Activated naive CD4-positive, alpha-beta T cell treated with Interleukin-2 at 50 U/mL for 16 hours (primary cell): ENCODE results near the gene MPG.
"Not testable (repeated sequence)": the region's sequence is repeated elsewhere in the genome, so short reads cannot be mapped to it uniquely, and the experiment has no call there.

Experiments
- DNase-seq: peaks from one replicate; pipeline ENCODE4 v3.0.0-alpha.2; 2020

MPG gene

DNA sequence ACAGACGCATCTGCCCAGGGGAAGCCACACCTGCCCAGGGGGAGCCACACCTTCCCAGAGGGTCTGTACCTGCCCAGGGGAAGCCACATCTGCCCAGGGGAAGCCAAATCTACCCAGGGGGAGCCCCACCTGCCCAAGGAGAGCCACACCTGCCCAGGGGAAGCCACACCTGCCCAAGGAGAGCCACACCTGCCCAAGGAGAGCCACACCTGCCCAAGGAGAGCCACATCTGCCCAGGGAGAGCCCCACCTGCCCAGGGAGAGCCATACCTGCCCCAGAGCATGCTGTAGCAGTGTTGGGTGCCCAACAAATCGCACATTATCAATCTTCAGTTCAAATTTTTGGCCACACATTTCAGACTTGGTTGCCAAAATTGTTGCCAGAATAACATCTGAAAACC is 40.8 kb downstream of the MPG start:
- no peak for DNase-seq

- DNase-seq: no peak
Measured at GRCh38 chr16:119295-119694, 41.3 kb downstream of the MPG start.

- DNase-seq: no peak
Measured at GRCh38 chr16:119835-120491, 41.9 kb downstream of the MPG start.

DNA sequence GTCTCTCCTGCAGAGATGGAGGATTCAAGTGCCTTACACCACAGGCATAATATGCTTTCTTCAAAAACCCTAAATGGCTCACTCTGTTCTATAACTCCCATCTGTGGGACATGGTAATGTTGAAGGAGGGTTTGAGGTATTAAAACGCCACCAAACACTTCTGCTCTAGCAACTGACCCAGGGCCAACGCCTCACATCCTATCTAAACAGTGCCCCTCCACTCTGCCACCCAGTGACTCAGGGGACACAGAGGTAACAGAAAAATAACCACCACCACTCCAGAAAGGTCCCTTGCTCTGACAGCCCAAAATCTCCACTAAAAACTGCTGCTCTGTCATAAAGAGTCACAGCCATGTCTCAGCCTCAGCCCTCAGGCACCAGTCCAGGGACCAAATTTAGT is 42.7 kb downstream of the MPG start:
- no peak for DNase-seq

DNA sequence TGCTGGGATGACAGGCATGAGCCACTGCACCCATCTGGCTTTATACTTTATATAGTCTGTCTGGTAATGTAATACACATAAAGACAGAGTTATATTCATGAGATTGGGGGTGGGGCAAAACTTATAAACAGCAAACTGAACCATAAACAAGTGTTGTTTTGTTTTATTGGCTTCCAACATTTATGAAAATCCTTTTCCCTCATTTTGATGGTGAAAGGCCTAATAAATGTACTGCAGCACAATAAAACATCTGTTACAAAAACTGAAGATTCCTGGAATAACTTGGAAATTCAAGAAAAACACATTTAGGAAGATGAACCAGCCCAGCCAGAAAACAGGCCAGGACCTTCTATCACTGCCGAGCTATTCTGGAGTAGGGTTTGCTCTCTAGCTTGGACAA is 44.3 kb downstream of the MPG start:
- no peak for DNase-seq

GRCh38 chr16:123558-124350 is 45.7 kb downstream of the MPG start:
- not testable (repeated sequence) for DNase-seq

DNA sequence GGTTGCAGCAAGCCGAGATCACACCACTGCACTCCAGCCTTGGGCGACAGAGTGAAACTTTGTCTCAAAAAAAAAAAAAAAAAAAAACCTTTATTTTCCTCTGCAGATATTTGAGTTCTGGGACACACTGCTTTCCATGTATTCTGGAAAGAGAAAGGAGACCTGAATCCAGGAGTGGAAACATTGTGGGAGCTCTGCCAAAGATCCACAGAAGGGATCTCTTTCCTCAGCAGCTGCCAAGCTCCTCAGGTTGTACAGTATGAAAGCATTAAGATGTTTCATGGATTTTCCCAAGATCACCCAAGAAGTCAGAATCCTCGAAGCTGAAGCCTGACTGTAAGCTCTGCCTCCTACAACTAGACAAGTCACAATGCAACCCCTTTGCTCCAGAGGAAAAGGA is 47.0 kb downstream of the MPG start:
- no peak for DNase-seq

DNA sequence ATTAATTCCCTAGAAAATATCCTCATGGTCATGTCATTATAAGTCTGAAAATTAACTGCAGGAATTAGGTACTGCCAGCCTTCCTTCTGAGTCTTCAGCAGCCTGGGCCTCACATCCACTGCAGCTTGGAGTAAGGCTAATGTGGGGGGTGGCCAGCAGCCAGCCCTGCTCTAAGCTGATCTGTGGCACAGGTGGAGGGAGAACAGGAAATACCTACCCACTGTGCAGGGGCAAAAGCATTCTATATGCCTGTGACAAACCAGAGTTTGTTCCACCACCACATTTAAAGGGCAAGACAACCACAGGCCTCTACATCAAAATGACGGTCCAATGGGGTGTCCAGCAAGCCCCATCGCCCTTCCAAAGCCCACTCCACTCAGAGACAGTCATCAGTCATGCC is 51.0 kb downstream of the MPG start:
- no peak for DNase-seq

GRCh38 chr16:130533-131173 is 52.6 kb downstream of the MPG start:
- DNase-seq: no peak

- DNase-seq: no peak
Measured at GRCh38 chr16:132120-132519, 54.1 kb downstream of the MPG start.

DNA sequence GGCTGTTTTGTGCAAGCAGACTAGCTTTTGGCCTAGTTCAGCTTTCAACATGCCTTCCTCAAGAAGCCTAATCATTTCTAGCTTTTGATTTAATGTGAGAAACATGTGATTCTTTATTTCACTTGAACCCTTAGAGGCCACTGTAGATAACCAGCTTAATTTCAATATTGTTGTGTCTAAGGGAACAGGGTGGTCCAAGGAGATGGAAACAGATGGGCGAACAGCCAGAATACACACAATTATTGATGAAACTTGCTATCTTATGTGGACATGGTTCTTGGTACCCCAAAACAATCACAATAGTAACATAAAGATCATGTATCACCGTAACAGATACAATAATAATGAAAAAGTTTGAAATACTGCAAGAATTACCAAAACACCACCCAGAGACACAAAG is 55.7 kb downstream of the MPG start:
- no peak for DNase-seq
